Aorta (tissue), 5 donors: Measurements from ENCODE around the gene RSAD1. TPM values are rescaled to one million over a fixed set of nuclear protein-coding genes. Genes with fewer than 3 reads are reported as not detected.
"Not testable (repeated sequence)": the region's sequence is repeated elsewhere in the genome, so short reads cannot be mapped to it uniquely, and the experiment has no call there.

Experiments
- ATAC-seq: fragments of 200-7000 bp; cut with Tn5 transposase; one replicate; pipeline ENCODE4 v1.9.1; 2022; ENCODE audit warnings: moderate library complexity; ENCODE audit not compliant: low FRiP score
- DNase-seq, 2 donors: peaks; one replicate each; pipeline ENCODE4 v3.0.0-alpha.2; 2020
- H3K27ac ChIP-seq, 2 donors: one replicate each; pipeline ENCODE4 v1.5.1; 2013; ENCODE audit warnings: low read length in 2 of 2, mild to moderate bottlenecking in 2 of 2, moderate library complexity in 2 of 2, control low read depth in 1 of 2, inconsistent platforms in 1 of 2, low read depth in 1 of 2
- H3K27me3 ChIP-seq, 2 donors: one replicate each; pipeline ENCODE4 v1.6.1; 2013; ENCODE audit warnings: control low read depth in 1 of 2, low read length in 1 of 2, mild to moderate bottlenecking in 1 of 2, moderate library complexity in 1 of 2; ENCODE audit not compliant: insufficient read depth in 2 of 2, control insufficient read depth in 1 of 2
- H3K36me3 ChIP-seq, 2 donors: one replicate each; pipeline ENCODE4 v1.6.1; 2013; ENCODE audit warnings: control low read depth in 1 of 2, low read length in 1 of 2, mild to moderate bottlenecking in 1 of 2; ENCODE audit not compliant: insufficient read depth in 2 of 2, control insufficient read depth in 1 of 2
- H3K4me1 ChIP-seq, 2 donors: one replicate each; pipeline ENCODE4 v1.6.1; 2013; ENCODE audit warnings: low read length in 2 of 2, control low read depth in 1 of 2, mild to moderate bottlenecking in 1 of 2, moderate library complexity in 1 of 2; ENCODE audit not compliant: insufficient read depth in 2 of 2, control insufficient read depth in 1 of 2
- H3K4me3 ChIP-seq, 2 donors: one replicate each; pipeline ENCODE4 v1.5.1; 2013; ENCODE audit warnings: low read length in 2 of 2, control low read depth in 1 of 2, mild to moderate bottlenecking in 1 of 2
- H3K9me3 ChIP-seq: one replicate; pipeline ENCODE4 v1.6.1; 2013; ENCODE audit warnings: mild to moderate bottlenecking, low read length; ENCODE audit not compliant: control insufficient read depth
- WGBS, 2 donors: extraction: QIAGEN DNeasy Blood & Tissue Kit; methylation state at CpG; one replicate each; pipeline ENCODE4 v1.1.7; 2013; 5-methylcytosine and 5-hydroxymethylcytosine counted together
- intact Hi-C, 2 donors: fragments of 100-400 bp; cut with DNase I; formaldehyde crosslinking; loops; one replicate each; pipeline versions ENCODE4 v1.14.2 to v1.15.0; 2022
- polyA plus RNA-seq, 2 donors: library from polyadenylated mRNA; stranded (reverse); fragments of 200-250 nt; gene quantifications; one replicate each; pipeline ENCODE4 v1.2.3, GENCODE V29; 2013
- total RNA-seq, 2 donors: library from RNA; stranded (reverse); fragmentation: NEBNext Ultra II Directional; extraction: Animal tissue kit (Norgen Biotek cat#: 25700); gene quantifications; one replicate each; pipeline ENCODE4 v1.2.1, GENCODE V29; 2021
- donor health status: healthy with polysubstance abuse.
- donor health status: Bipolar disorder and iron deficiency.
- donor health status: DM: no; HTN: no; CAD: no.
- donor health status: DM: no; HTN: no; CAD: no.
- donor health status: DM: yes; HTN: yes; CAD: no.

RSAD1 gene
- total and polyA plus RNA-seq, 4 donors, result 12.1 to 42.3 (median 35.7) TPM

- WGBS, 2 donors, result 18 to 21% methylated on average over 61 to 71 of the region's 71 CpGs
- H3K4me3 ChIP-seq, result peak within 1 kb of the TSS in 1 of 2 donors; percentile 2
- ATAC-seq (peak; percentile 21), DNase-seq (no peak)
- no peaks in the 10 kb centered on the region for H3K4me1 ChIP-seq
- H3K27me3 ChIP-seq, result no peaks in the 10 kb centered on the region
- no peaks in the 10 kb centered on the region for H3K9me3 ChIP-seq
- peaks cover 0 to 1% of the 10 kb centered on the region in 2 donors for H3K36me3 ChIP-seq
- no peak within 1 kb of the TSS for H3K27ac ChIP-seq
- intact Hi-C loops, result no loop called here
Observed at GRCh38 chr17:50468304-50469207, 10.1 kb upstream of the RSAD1 start, which contains the start of gene CHAD. Gene CHAD (minus strand): TSS chr17:50468880. CDS start chr17:50468813, 67 bp downstream.

GRCh38 chr17:50469208-50469605, 9.5 kb upstream of the RSAD1 start:
- no peak for ATAC-seq
- intact Hi-C loops, result no loop called here

GRCh38 chr17:50469671-50470305, 8.9 kb upstream of the RSAD1 start:
- no peak for DNase-seq
- intact Hi-C loops, result no loop called here

More at GRCh38 chr17:50469208-50469605, 9.5 kb upstream of the RSAD1 start:
- Histone ChIP-seq H3K36me3 (peaks cover 0 to 1% of the 10 kb centered on the region in 2 donors), H3K4me3 (peak overlapping the region in 1 of 2 donors; percentile 2), H3K27me3 (no peaks in the 10 kb centered on the region), H3K9me3 (no peaks in the 10 kb centered on the region), H3K27ac (no peak overlapping the region), H3K4me1 (no peaks in the 10 kb centered on the region)
- no peak for DNase-seq
- WGBS, 2 donors, result 2% methylated on average over 37 of the region's 37 CpGs

GRCh38 chr17:50470426-50470825, 8.2 kb upstream of the RSAD1 start:
- ATAC-seq (no peak), DNase-seq (no peak)
- Histone ChIP-seq H3K27me3 (no peaks in the 10 kb centered on the region), H3K27ac (no peak overlapping the region), H3K4me3 (no peak overlapping the region), H3K36me3 (peaks cover 0 to 1% of the 10 kb centered on the region in 2 donors), H3K9me3 (no peaks in the 10 kb centered on the region), H3K4me1 (no peaks in the 10 kb centered on the region)
- WGBS, 2 donors, result 88 to 92% methylated on average over 6 of the region's 6 CpGs
- intact Hi-C loops, result no loop called here

More at GRCh38 chr17:50469671-50470305, 8.9 kb upstream of the RSAD1 start:
- 62 to 71% methylated on average over 14 to 19 of the region's 19 CpGs for WGBS, 2 donors
- Histone ChIP-seq H3K4me3 (no peak overlapping the region), H3K27me3 (no peaks in the 10 kb centered on the region), H3K9me3 (no peaks in the 10 kb centered on the region), H3K4me1 (no peaks in the 10 kb centered on the region), H3K27ac (no peak overlapping the region), H3K36me3 (peaks cover 0 to 1% of the 10 kb centered on the region in 2 donors)
- no peak for ATAC-seq

GRCh38 chr17:50471009-50471905, 7.4 kb upstream of the RSAD1 start:
- H3K4me3 ChIP-seq, result no peak overlapping the region
- no peak overlapping the region for H3K27ac ChIP-seq
- WGBS, 2 donors, result 92 to 95% methylated on average over 22 of the region's 22 CpGs
- intact Hi-C loops, result no loop called here
- no peaks in the 10 kb centered on the region for H3K4me1 ChIP-seq
- DNase-seq, result peak in 1 of 2 donors; percentile 64
- H3K9me3 ChIP-seq, result no peaks in the 10 kb centered on the region
- peaks cover 0 to 1% of the 10 kb centered on the region in 2 donors for H3K36me3 ChIP-seq
- no peak for ATAC-seq
- H3K27me3 ChIP-seq, result no peaks in the 10 kb centered on the region

- Histone ChIP-seq H3K4me3 (no peak overlapping the region), H3K9me3 (no peaks in the 10 kb centered on the region), H3K27ac (no peak overlapping the region), H3K36me3 (peaks cover 0 to 1% of the 10 kb centered on the region in 2 donors), H3K4me1 (no peaks in the 10 kb centered on the region), H3K27me3 (no peaks in the 10 kb centered on the region)
- DNase-seq (peak in 1 of 2 donors; percentile 73), ATAC-seq (no peak)
- 94 to 98% methylated on average over 10 of the region's 10 CpGs for WGBS, 2 donors
- intact Hi-C loops, result no loop called here
Observed at GRCh38 chr17:50472286-50472685, 6.4 kb upstream of the RSAD1 start.

- ATAC-seq, intact Hi-C loops, H3K4me1 ChIP-seq, DNase-seq, H3K9me3 ChIP-seq, H3K27me3 ChIP-seq, H3K36me3 ChIP-seq, H3K4me3 ChIP-seq, H3K27ac ChIP-seq: not testable (repeated sequence)
- 88 to 89% methylated on average over 13 of the region's 13 CpGs for WGBS, 2 donors
Observed at GRCh38 chr17:50472761-50473161, 5.9 kb upstream of the RSAD1 start.

- Histone ChIP-seq H3K9me3 (no peaks in the 10 kb centered on the region), H3K27me3 (no peaks in the 10 kb centered on the region), H3K4me3 (no peak overlapping the region), H3K27ac (no peak overlapping the region), H3K36me3 (peaks cover 0 to 1% of the 10 kb centered on the region in 2 donors), H3K4me1 (no peaks in the 10 kb centered on the region)
- ATAC-seq (no peak), DNase-seq (no peak)
- intact Hi-C loops, result no loop called here
- 91 to 93% methylated on average over 11 of the region's 11 CpGs for WGBS, 2 donors
Observed at GRCh38 chr17:50473901-50474300, 4.8 kb upstream of the RSAD1 start.
